ENCODE measurements around the gene HEMGN.

Gene HEMGN

DNA sequence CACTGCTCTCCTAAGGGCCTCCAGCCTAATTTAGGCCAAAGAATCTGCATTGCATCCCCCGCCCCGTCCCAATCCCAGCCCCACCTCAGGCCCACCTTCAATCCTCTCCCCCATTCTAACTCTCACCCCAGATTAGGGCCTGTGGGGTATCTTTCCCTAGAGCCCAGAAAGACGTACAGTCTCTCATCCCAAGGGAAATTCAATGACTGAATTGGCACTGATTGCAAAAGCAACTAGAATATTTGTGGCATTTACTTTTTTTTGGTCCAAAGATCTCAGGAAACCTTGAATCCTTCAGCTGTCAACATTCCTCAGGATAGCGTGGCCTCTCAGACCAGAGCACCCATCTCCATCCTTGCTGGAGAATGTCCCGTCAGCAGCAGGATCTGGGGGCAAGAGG, 46.2 kb downstream of the HEMGN start:
- DNase-seq, result no peak

DNA sequence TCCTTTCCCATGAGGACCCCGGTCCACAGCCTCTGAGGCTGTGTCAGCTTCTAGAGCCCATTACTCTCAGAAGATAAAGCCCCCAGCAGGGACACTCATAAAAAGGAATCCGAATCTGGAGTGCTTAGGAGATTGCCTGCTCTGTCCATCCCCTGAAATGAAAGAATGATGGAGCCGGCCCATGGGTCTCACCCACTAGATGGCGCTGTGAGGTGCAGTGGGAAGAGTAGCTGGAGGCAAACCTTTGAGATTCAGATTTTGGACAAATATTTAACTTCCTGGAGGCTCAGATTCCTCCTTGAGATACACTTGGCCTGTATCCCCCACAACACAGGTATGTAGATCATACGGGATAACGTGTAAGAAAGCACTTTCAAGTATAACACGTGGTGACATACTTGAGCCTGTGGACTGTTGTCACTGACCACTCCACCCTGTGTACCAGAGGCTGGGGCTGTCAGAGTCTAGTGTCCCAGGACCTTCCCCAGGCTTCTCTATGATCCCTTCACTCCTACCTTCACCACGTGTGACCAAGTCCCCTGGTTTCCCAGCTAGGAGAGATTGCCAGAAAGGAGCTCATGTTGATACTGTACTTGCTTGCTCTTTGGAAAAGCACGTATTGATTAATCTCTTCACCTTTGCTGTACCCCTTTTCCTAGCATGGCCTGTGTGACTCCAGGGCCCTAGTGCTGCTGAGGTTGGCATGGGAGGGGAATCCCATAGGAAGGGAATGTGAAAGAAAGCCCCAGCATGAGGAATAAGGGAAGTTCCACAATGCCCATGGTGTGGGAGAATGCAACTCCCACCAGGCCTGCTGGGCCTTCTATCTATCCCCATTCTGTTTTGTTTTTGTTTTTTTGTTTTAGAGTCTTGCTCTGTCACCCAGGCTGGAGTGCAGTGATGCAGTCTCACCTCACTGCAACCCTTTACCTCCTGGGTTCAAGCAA, 47.8 kb downstream of the HEMGN start:
- DNase-seq, result peak; percentile 43

DNA sequence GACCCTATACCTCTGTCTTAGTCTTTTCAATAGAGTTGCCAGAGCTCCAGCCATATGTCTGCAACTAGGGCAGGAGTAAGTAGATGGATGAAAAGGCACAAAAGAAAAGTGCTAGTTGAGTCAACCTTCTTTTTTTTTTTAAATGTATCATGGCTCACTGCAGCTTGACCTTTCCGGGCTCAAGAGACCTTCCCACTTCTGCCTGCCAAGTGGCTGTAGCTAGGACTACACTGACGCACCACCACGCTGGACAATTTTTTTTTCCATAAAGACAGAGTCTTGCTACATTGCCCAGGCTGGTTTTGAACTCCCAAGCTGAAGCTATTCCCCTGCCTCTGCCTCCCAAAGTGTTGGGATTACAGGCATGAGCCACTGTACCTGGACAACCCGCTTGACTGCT, 57.6 kb downstream of the HEMGN start:
- no peak for DNase-seq
